Measurements from ENCODE around the gene CWF19L2. TPM values are rescaled to one million over a fixed set of nuclear protein-coding genes. Genes with fewer than 3 reads are reported as not detected.

The CWF19L2 gene
- total RNA-seq, 1 donor from 2014 or later = 10.5 TPM

GRCh38 chr11:107301878-107302277, 155.7 kb downstream of the CWF19L2 start:
- no peak for DNase-seq (ENCODE audit: low read depth in 2 of 2)

- DNase-seq (ENCODE audit: low read depth in 2 of 2) = no peak
These were observed 163.8 kb downstream of the CWF19L2 start for GRCh38 chr11:107293677-107294344.

- DNase-seq (ENCODE audit: low read depth in 2 of 2) = no peak
These were observed 175.4 kb downstream of the CWF19L2 start for GRCh38 chr11:107282195-107282594.

Other genes starting within 250 kb of the CWF19L2 start
- gene ALKBH8, start 107.9 kb upstream of the CWF19L2 start, total RNA-seq = 4.1 and 5.0 TPM in 2 replicates
- 0.20 and 0.65 TPM in 2 replicates for gene ELMOD1, start 133.3 kb upstream of the CWF19L2 start, total RNA-seq